Type B pancreatic cell (in vitro differentiated cells): Measurements from ENCODE around the gene TEX51. TPM values are rescaled to one million over a fixed set of nuclear protein-coding genes. Genes with fewer than 3 reads are reported as not detected.

Experiments used
- DNase-seq: peaks from one replicate; pipeline ENCODE4 v3.0.0; 2021; ENCODE audit warnings: mixed read lengths; ENCODE audit not compliant: unreplicated experiment; ENCODE audit errors: extremely low spot score
- H3K27ac Mint-ChIP-seq: 2 replicates; pipeline ENCODE4 v1.8.0; 2021; ENCODE audit warnings: mild to moderate bottlenecking, mixed read lengths
- H3K27me3 Mint-ChIP-seq: 2 replicates; pipeline ENCODE4 v1.8.0; 2021; ENCODE audit warnings: mixed read lengths
- H3K36me3 Mint-ChIP-seq: 2 replicates; pipeline ENCODE4 v1.8.0; 2021; ENCODE audit warnings: mixed read lengths
- H3K4me1 Mint-ChIP-seq: one replicate; pipeline ENCODE4 v1.8.0; 2021; ENCODE audit warnings: mixed read lengths; ENCODE audit not compliant: unreplicated experiment
- H3K4me3 Mint-ChIP-seq: 2 replicates; pipeline ENCODE4 v1.8.0; 2021; ENCODE audit warnings: mild to moderate bottlenecking, mixed read lengths
- H3K9me3 Mint-ChIP-seq: 2 replicates; pipeline ENCODE4 v1.8.0; 2021; ENCODE audit warnings: mixed read lengths
- total RNA-seq: library from RNA; stranded (reverse); gene quantifications from 2 replicates; pipeline ENCODE4 v1.2.1, GENCODE V29; 2021; ENCODE audit warnings: low replicate concordance
- TF ChIP-seq, protein P1 (sequence below): fragments of 200-600 bp; sonication (generic); conservative IDR thresholded peaks from 2 replicates; pipeline ENCODE4 v1.5.0; 2021; ENCODE audit warnings: antibody characterized with exemption, mild to moderate bottlenecking

The TEX51 gene
- total RNA-seq, 1 donor from 2014 or later: not detected

DNA sequence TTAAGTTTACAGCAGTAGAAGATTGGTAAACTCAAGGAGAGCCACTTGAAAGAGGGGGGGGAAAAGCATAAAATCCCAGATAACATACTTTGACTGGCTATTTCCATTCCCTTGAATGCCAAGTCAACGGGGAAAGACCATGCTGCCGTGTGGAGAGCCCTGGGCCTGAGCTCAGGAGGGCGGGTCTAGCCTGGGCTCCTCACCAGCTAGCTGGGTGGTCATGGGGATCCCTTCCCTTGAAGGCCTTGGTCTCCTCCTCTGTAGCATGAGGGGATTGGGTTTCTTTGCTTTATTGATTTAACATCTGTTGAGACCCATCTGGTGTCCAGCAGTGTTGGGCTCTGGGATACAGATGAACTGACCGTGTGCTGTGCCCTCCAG lies 35.0 kb downstream of the TEX51 start:
- no peak for DNase-seq
- H3K4me1 Mint-ChIP-seq: peaks cover 5% of the 10 kb centered on the region
- H3K27ac Mint-ChIP-seq: no peak overlapping the region
- H3K4me3 Mint-ChIP-seq: no peak overlapping the region
- H3K27me3 Mint-ChIP-seq: peaks cover 18% of the 10 kb centered on the region
- H3K36me3 Mint-ChIP-seq: no peaks in the 10 kb centered on the region
- TF ChIP-seq, protein P1, sequence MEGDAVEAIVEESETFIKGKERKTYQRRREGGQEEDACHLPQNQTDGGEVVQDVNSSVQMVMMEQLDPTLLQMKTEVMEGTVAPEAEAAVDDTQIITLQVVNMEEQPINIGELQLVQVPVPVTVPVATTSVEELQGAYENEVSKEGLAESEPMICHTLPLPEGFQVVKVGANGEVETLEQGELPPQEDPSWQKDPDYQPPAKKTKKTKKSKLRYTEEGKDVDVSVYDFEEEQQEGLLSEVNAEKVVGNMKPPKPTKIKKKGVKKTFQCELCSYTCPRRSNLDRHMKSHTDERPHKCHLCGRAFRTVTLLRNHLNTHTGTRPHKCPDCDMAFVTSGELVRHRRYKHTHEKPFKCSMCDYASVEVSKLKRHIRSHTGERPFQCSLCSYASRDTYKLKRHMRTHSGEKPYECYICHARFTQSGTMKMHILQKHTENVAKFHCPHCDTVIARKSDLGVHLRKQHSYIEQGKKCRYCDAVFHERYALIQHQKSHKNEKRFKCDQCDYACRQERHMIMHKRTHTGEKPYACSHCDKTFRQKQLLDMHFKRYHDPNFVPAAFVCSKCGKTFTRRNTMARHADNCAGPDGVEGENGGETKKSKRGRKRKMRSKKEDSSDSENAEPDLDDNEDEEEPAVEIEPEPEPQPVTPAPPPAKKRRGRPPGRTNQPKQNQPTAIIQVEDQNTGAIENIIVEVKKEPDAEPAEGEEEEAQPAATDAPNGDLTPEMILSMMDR: no peak
- H3K9me3 Mint-ChIP-seq: no peaks in the 10 kb centered on the region

DNA sequence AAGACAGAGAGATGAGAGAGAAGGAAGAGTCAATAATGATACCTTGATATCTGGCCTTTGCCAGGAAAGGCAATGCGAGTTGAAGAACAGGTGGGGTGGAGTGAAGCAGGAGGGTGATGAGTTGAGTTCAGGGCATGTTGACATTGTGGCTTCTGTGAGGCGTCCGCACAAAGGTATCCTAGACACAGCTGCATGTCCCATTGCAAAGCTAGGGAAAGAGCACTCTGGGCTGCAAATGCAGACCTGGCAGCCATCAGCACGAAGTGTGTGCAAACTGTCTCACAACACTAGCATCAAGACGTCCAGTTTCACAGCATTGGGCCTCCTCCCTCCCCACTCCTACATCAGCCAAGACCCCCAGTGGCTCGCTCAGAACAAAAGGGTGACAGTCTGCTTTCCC lies 36.1 kb downstream of the TEX51 start:
- TF ChIP-seq, protein P1: no peak
- Mint-ChIP-seq H3K36me3 (no peaks in the 10 kb centered on the region), H3K27me3 (peaks cover 20% of the 10 kb centered on the region), H3K4me3 (no peak overlapping the region), H3K4me1 (peaks cover 5% of the 10 kb centered on the region), H3K27ac (peak overlapping the region; percentile 28), H3K9me3 (no peaks in the 10 kb centered on the region)
- DNase-seq: no peak

GRCh38 chr2:126935774-126936173 lies 37.1 kb downstream of the TEX51 start:
- peaks cover 23% of the 10 kb centered on the region for H3K27me3 Mint-ChIP-seq

GRCh38 chr2:126936219-126936723 lies 37.6 kb downstream of the TEX51 start:
- Mint-ChIP-seq H3K9me3 (no peaks in the 10 kb centered on the region), H3K27me3 (peaks cover 26% of the 10 kb centered on the region), H3K36me3 (no peaks in the 10 kb centered on the region)

More at GRCh38 chr2:126935774-126936173, 37.1 kb downstream of the TEX51 start:
- H3K4me3 Mint-ChIP-seq: no peak overlapping the region
- no peaks in the 10 kb centered on the region for H3K36me3 Mint-ChIP-seq
- DNase-seq: no peak
- TF ChIP-seq, protein P1: no peak
- H3K4me1 Mint-ChIP-seq: peaks cover 5% of the 10 kb centered on the region
- H3K9me3 Mint-ChIP-seq: no peaks in the 10 kb centered on the region
- no peak overlapping the region for H3K27ac Mint-ChIP-seq

GRCh38 chr2:126940331-126940730 lies 41.6 kb downstream of the TEX51 start:
- Mint-ChIP-seq H3K27ac (no peak overlapping the region), H3K36me3 (no peaks in the 10 kb centered on the region), H3K4me3 (no peak overlapping the region), H3K27me3 (peaks cover 22% of the 10 kb centered on the region), H3K4me1 (no peaks in the 10 kb centered on the region), H3K9me3 (peaks cover 11% of the 10 kb centered on the region)
- DNase-seq: no peak
- TF ChIP-seq, protein P1: no peak

More at GRCh38 chr2:126936219-126936723, 37.6 kb downstream of the TEX51 start:
- Mint-ChIP-seq H3K4me1 (peaks cover 5% of the 10 kb centered on the region), H3K4me3 (no peak overlapping the region), H3K27ac (no peak overlapping the region)
- TF ChIP-seq, protein P1: no peak
- no peak for DNase-seq
